ENCODE data around the gene ARAP3.

ARAP3 gene

DNA sequence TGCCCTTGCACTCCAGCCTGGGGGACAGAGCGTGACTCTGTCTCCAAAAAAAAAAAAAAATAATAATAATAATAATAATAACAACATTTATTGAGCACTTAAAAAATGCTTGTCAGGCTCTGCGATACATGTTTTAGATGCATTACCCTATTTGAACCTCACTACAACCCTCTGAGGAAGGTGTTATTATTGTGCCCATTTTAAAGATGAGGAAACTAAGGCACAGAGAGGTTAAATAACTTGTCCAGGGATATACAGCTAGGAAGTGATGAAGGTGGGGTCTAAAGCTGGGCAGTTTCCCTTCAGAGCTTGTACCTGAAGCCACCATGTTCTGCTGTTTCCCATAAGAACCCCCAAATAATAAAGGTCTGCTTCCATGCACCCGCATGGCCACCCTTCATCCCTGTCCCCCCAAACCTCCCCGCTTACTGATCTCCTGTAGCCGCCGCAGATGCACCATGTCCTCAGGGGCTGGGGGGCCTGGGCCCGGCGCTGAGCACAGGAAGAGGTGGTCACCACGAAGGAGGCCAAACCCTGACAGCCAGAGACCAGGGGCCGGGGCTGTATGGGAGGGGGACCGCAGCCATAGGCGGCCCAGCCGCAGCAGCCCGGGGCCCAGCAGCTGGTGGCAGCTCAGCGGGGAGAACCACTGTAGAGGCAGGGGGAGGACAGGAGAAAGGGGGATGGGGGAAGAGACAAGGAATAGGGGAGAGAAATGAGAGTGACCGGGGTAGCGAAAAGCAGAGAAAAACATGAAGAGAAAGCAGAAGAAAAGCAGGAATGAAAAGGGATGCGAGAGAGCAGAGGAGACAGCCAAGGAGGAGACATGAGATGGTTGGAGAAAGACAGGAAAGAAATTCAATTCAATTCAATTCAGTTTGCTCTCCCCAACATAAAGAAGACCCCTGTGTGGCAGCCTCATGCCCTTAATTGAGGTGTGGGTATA, 15.8 kb downstream of the ARAP3 start:
- no peak for DNase-seq

DNA sequence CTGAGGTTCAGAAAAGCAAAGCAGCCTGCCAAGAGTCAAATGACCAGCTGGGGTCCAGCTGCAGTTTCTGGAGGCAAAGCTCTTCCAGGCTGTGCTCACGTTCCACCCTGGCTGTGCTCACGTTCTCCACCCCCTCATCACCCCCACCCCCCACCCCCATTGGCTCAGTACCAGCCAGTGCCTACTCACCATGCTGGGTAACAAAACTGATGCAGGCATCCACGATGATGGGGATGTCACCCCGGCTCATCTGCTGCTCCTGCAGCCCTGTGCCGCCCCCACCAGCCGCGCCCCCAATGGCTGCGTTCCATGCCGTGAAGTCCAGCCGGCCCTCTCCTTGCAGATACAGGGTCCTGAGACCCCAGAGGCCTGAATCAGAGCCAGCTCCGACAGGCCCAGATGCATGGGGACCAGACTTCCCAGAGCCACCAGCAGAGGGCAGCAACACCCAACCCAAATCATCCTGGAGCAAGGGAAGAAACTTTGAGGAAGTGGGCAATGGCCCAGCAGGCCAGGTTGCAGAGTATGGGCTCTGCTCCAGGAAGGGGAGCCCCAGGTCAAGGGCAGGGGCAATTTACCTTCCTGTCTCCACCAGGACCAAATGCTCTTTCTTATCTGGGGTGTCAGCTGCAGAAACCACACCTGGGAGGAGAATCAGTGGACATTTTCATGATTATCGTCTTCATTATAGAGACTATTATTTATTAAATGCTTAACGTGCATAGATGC, 17.1 kb downstream of the ARAP3 start:
- peak; percentile 47 to 58 for DNase-seq

DNA sequence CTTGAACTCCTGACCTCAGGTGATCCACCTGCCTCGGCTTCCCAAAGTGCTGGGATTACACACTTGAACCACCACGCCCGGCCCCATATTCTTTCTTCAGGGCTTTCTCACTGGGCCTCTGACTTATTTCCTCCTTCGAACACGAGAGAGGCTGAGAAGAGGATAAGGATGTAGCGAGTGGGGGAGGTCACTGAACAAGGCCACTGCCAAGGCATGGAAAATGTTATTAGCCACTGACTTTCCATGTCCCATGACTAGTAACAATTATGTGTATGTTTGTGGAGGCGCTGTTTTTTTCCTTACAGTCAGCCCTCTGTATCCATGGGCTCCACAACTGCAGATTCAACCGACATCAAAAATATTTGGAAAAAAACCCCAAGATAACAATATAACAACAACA, 18.5 kb downstream of the ARAP3 start:
- no peak for DNase-seq

DNA sequence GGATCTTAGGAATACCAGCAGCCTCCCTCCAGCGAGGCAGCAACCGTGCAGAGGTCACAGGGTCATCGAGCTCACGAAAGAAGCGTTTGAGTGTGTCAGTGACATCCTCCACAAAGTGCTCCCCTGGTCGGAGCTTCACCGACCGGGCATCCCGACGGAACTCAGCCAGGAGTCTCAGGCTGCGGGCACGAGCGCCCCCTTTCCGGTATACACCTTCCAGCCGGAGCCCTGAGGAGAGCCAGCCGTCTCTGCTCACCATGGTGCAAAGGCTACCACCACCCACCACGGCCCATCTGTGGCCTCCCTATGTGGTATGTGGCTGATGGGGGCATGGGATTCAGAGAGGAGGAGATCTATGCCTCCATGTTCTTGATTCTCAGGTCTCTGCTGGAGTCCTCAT, 20.0 kb downstream of the ARAP3 start:
- DNase-seq = no peak

DNA sequence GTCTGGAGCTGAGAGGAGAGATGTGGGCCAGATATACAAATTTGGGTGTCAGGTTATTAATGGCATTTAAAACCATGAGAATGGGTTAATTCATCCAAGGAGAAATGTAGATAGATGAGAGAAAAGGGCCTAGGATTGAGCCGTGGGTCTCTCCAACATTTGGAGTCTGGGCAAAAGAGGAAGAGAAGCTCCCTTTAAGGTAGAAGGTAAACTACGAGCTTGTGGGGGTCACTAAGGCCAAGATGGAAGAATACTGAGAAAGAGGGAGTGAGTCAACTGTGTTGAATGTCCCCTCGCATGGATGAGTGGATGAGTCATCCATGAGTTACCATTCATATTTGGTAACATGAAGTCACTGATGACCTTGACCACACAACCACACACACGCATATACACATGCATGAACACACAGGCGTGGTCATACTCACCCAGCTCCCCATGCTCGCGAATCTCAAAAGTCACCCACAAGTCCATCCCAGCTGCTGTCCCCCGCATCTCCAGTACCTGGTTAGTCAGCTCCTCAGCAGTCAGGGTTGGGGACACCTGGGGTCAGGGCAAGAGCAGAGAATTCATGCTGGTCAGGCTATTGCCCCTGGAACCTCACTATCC, 24.0 kb downstream of the ARAP3 start:
- DNase-seq = no peak

DNA sequence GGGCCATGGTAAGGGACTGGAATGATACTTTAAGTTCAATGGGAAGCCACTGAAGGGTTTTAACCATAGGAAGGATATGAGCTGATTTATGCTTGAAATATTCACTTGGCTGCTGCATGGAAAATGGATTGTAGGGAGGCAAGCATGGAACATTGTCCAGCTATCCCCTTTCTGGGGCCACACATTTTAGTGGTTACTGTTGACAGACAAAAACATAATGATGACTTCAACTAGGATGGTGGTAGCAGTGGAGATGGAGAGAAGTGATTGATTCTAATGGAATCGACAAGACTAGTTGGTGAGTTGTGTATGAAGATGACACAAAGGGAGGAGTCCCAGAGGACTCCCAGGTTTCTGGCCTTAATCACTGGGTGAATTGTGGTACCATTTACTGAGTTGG, 24.6 kb downstream of the ARAP3 start:
- no peak for DNase-seq

DNA sequence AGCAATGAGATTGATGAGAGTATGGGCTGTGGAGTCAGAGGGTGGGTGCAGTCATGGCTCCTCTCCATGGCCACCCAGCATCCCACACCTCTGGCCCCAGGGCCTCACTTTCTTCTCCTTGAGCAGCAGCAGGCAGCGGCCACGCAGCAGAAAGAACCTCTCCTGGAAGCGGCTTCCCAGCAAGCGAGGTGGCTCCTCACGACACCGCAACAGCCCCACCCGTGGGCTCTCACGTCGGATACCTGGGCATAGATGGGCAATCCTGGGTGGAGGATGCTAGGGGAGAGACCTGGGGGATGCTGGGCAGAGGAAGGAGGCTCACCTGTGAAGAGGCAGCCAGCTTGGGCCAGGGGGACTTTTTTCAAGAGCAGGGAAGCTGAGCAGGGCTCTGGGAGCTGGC, 25.6 kb downstream of the ARAP3 start:
- DNase-seq = no peak

DNA sequence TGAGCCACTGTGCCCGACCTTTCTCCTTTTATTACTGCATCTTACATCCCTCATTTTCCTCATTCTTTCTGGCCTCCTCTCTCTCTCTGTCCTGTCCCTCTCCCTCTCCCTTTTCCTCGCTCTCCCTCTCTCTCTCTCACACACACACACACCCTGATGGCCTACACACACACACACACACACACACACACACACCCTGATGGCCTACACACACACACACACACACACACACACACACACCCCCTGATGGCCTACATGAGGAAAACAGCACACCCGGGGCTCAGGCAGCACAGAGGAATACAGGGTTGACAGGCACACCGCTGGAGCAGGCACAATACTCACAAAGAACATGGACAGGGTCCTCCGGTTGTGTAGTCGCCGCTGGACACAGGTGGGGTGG, 27.0 kb downstream of the ARAP3 start:
- no peak for DNase-seq

DNA sequence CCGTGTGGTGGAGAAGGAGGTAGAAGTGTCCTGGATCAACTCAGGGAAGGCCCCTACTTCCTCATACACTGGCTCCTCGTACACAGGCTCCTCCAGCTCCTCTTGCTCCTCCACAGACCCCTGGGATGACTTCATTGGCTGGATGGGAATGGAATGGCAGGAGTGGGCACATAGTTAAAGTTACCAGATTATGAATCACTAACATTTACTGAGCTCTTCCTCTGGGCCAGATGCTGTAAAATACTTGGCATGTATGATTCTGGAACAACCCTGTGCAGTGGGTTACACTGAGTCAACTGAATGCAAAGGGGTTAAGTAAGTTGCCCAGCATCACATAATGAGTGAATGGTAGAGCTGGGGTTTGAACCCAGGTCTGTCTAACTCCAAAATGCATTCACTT, 27.7 kb downstream of the ARAP3 start:
- no peak for DNase-seq

DNA sequence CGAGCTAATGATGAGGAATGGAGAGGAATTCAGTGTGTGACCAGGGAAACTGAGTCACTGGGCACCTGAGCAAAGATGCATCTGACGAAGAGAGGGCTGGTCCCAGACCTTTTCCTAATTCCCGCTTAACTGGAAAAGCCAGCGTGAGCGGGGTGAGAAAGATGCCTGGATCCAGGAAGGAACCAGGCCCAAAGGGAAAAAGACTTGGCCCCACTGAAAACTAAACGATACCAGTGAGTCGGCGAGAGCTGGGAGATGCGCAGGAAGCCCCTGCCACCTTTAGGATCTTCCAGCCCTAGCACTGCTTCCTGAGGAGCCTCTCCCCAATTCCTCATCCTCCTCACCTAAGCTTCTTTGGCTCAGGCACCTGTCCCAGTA, 30.3 kb downstream of the ARAP3 start:
- no peak for DNase-seq

DNA sequence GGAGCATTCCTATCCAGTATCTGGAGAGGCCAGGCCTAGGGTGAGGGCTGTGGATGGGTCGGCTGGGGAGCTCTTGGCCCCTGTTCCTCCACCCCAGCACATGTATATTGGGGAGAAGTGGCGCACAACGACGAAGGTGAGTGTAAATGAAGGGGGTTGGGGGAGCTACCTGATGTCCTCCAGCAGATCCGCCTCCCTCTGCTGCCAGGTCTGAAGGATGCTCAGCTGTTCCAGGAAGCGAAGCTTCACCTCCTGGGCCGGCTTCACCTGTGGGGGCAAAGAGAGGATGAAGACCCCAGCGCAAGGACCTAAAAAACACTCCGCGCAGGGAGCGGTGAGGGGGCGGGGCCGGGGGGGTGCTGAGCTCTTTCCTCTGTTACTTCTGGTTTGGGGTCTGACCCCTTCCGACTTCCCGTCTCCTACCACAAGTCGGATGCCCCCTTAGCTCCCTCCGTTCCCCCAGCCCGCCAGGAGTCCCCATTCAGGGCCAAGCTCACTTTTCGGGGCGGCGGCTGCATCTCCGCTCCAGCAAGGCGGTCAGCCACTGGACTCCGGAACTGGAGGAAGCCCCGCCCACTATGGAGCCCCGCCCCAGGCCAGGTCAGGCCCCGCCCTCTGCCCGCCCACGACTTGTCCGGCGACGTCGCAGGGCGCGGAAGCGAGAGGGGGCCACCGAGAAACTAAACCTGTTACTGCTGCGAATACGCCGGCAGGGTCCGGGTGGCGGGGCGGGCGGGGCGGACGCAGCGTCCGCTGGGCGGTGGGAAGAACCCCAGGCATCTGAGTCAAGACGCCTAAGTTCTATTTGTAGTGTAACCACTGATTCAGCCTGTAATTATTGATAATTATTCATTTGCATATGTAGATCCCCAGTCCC, 30.9 kb downstream of the ARAP3 start, which contains the start of gene FCHSD1:
Gene FCHSD1, minus strand, starts transcription at position 568 of the 877 bp plus-strand sequence. Its CDS starts 50 bp downstream, at position 518.
- peak; percentile 19 to 38 for DNase-seq

DNA sequence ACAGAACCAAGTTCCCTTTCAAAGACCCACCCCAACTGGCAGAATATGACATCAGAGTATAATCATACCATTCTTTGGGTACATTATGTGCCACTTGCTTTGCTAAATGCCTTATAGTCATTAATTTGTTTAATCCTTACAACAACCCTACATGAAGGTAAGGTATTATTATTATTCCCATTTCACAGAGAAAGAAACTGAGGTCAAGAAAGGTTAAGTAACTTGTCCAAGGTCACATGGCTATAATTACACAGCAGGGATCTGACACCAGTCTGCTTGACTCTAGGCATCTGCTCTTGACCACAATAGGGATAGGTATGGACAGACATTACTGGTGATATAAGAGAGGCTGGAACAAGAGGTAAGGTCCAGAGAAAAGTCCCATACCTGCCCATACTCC, 32.1 kb downstream of the ARAP3 start:
- DNase-seq = no peak

DNA sequence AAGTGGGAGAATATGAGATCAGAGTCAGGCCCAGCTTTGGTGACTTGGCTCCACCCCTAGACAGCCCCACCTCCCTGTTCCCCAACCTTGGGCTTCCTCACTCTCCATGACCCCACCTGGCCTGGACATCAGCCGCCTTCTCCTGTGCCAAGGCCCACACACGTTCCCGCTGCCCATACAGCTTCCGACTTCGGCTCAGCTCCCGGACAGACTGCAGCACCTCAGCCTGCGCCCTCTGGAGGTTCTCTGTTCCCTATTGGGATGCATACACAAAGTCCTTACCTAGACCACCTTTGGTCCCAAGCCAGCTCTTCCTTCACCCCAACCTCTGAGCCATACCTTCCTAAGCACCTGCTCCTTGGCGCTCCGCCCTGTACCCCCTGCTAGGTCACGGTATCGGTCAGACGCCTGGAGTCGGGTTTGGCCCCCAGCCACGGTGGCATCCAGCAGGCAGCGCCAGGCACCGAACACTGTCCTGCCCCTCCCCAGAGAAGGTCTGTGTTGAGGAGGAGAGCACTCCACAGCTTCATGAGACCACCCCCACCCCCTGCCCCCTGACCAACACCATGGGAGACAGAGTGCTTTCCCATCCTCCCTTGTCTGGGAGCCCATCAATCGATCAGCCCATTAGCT, 32.9 kb downstream of the ARAP3 start:
- no peak for DNase-seq

DNA sequence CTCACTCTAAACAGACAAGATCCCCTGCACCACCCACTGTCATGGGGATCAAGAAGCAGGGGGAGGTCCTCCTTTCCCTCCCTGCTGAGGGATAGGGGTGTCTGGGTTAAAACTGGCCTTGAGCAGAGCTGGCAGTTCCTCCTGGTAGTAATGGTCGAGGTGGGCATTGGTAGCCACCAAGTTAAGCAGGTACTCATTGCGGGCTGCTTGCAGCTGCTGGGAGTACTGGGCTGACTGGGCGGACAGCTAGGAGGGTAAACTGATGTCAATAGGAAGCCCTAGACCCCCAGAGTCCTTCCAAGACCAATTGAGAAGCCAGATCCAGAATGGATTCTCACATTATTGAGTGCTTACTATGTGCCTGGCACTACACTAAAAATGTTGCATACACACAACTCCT, 34.2 kb downstream of the ARAP3 start:
- DNase-seq = no peak

DNA sequence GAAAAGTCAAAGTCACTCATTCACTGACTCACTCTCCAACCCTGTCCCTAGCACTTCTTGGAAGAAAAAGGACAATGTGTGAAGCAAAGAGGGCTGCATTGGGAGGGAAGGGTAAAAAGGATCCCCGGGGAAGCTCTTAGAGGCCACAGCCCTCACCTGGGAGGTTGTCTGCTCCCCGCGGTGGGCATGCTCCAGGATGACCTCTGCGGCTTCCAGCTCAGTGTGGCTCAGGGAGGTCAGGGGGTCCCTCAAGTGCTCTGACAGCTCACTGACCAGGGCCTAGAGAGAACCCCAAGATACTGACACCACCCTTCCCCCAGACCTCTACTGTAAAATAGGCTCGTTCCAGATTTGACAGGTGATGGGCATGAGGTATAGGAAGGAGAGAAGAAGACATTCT, 34.8 kb downstream of the ARAP3 start:
- DNase-seq = no peak

DNA sequence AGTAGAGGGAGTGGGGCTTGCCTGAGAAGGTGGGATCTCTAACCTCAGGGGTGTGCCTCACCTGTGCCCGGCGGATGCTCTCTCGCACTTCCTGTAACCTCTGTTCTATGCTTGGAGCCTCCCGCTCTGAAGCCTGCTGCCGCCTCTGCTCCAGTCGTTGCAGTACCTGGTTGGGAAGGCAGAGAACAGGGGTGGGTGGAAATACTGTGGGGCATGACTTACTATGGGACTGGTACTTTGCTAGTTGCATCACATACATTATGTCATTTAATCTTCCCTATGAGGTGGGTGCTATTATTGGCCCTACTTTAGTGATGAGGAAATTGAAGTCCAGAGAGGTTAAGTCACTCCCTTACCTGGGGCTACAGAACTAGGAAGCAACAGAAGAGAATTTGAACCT, 36.0 kb downstream of the ARAP3 start:
- DNase-seq = no peak

DNA sequence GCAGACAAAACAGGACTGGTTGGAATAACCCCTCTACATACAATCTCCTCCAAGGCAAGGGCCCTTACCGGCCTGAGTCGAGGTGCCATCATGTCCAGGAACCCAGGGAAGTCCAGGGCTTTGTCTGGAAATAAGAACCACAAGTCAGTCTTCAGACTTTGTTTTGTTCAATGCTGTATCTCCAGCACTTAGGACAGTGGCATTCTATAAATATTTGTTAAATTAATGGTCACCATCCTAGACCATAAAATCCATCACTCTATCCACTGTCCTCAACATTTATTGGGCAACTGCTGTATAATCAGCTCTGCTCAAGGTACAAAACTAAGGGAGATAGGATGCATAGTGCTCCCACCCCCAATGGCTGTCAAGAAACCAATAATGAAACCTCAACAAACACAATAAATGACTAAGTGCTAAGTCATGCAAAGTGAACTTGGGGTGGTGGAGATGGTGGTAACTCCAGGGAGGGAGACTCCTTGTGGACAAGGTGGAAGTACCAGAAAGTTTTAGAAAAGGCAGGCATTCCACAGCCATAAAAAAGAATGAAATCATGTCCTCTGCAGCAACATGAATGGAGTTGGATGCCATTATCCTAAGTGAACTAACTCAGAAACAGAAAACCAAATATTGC, 40.3 kb downstream of the ARAP3 start:
- DNase-seq = no peak

DNA sequence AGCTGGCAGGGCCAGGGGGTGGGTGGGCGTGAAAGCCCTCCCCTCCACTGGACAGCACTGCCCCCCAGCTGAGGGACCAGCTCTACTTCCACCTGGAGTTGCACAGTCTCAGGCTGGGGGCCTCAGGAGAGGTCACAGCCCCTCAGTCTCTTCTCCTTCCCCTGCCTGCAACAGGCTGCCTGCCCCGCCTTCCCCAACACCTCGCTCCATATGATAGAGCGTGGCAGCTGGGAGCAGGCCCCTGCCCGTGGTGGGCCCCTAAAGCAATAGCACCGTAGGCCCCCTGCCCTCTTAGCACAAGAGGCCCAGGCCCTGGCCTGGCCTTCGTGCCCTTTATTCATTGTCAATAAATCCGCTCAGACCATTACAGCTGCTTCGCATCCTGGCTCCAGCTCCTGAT, 41.3 kb downstream of the ARAP3 start:
- DNase-seq = no peak

DNA sequence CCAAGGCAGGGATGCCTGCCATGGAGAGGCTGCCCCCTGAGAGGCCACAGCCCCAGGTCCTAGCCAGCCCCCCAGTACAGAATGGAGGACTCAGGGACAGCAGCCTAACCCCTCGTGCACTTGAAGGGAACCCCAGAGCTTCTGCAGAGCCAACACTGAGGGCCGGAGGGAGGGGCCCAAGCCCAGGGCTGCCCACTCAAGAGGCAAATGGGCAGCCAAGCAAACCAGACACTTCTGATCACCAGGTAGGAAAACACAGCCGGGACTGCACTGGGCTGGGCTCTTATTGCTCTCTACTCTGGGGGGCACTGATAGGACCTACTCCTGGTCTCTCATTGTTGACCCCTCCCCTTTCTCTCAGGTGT, 42.0 kb downstream of the ARAP3 start:
- no peak for DNase-seq

DNA sequence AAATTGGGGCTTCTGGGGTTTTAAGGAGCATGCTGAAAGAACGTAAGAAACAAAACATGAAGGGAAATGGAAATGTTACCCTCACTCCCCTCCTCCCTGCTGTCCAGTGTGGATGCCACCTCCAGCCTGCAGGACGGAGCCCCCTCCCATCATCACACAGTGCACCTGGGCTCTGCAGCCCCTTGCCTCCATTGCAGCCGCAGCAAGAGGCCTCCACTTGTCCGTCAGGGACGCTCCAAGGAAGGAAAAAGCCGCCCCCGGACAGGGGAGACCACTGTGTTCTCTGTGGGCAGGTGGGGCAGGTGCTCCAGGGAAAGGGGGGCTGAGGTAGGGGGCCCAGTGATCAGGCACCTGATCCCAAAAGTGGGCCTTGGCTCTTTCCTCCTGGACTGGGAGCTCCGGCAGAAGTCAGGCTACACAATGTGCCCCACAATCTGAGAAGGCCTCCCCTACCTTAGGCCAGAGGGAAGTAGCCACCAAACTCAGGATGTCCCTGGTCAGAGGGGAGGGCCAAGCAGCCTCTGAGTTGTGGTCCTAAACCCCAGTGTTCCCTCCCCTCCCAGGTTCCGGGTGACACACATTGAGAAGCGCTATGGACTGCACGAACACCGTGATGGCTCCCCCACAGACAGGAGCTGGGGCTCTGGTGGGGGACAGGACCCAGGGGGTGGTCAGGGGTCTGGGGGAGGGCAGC, 42.5 kb downstream of the ARAP3 start:
- no peak for DNase-seq

DNA sequence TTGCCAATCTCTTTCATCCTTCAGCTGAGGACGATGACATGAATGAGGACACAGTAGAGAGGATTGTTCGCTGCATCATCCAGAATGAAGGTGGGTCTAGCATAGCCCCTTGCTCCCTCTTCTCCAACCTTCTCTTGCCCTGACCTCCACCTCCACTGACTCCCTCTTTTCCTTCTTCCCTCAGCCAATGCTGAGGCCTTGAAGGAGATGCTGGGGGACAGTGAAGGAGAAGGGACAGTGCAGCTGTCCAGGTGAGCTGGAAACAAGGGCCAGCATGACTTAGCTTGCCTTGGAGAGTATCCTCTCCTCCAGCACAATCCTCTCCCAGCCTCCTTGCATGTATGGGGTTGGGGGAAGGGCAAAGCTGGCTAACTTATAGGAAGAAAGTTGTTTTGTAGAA, 43.3 kb downstream of the ARAP3 start:
- DNase-seq = no peak
